GM10248 (cell line): ENCODE data around the gene TAAR2.
"Not testable (repeated sequence)": the region's sequence is repeated elsewhere in the genome, so short reads cannot be mapped to it uniquely, and the experiment has no call there.

Experiments used
- CTCF ChIA-PET: fragments of 300-600 bp; sonication (Branson Sonifier 250); formaldehyde crosslinking; extraction: SDS; loops from one replicate; lab custom pipeline; 2021; ENCODE audit warnings: antibody characterized with exemption; lab: Yijun Ruan, JAX
- POLR2A ChIA-PET: fragments of 350-650 bp; sonication (Branson Sonifier 250); formaldehyde crosslinking; extraction: SDS; loops from one replicate; lab custom pipeline; 2020; ENCODE audit warnings: antibody characterized with exemption; lab: Yijun Ruan, JAX
- DNase-seq: peaks from one replicate; pipeline ENCODE4 v3.0.0; 2012; ENCODE audit errors: extremely low spot score
- CTCF ChIP-seq: IDR thresholded peaks from 2 replicates; pipeline ENCODE4 v1.5.1; 2012; ENCODE audit warnings: mild to moderate bottlenecking, low read depth; ENCODE audit errors: extremely low read depth, missing control alignments, control extremely low read depth

TAAR2 gene

GRCh38 chr6:132648356-132648755 lies 24.3 kb upstream of the TAAR2 start:
- no peak for TF ChIP-seq CTCF
- DNase-seq, result peak; percentile 15
- ChIA-PET POLR2A (no interaction called here), CTCF (interaction anchor here (1.5 kb wide), 1 partner anchor 368 kb away, joined by 3 read pairs; no protein-coding TSS in a partner anchor)

GRCh38 chr6:132643547-132643946 lies 19.5 kb upstream of the TAAR2 start:
- DNase-seq, result no peak
- CTCF ChIA-PET, result no interaction called here
- POLR2A ChIA-PET, result no interaction called here
- no peak for TF ChIP-seq CTCF

- DNase-seq, POLR2A ChIA-PET: not testable (repeated sequence)
- CTCF ChIA-PET, result interaction anchor here (1.4 kb wide), 1 partner anchor 8 kb away, joined by 3 read pairs; no protein-coding TSS in a partner anchor
These were observed 13.1 kb upstream of the TAAR2 start for GRCh38 chr6:132637135-132637534.

- CTCF ChIA-PET, result interaction anchor here (1.4 kb wide), 1 partner anchor 10 kb away, joined by 3 read pairs; no protein-coding TSS in a partner anchor
- POLR2A ChIA-PET, result not testable (repeated sequence)
These were observed 11.8 kb upstream of the TAAR2 start for GRCh38 chr6:132635906-132636305.

GRCh38 chr6:132635288-132635687 lies 11.2 kb upstream of the TAAR2 start:
- DNase-seq, POLR2A ChIA-PET, CTCF ChIA-PET: not testable (repeated sequence)

More at GRCh38 chr6:132635906-132636305, 11.8 kb upstream of the TAAR2 start:
- DNase-seq, result not testable (repeated sequence)

- POLR2A ChIA-PET, result no interaction called here
- no peak for TF ChIP-seq CTCF
- no peak for DNase-seq
- CTCF ChIA-PET, result no interaction called here
These were observed 10.7 kb upstream of the TAAR2 start for GRCh38 chr6:132634796-132635195.

GRCh38 chr6:132633362-132633761 lies 9.3 kb upstream of the TAAR2 start:
- ChIA-PET POLR2A (no interaction called here), CTCF (no interaction called here)
- no peak for TF ChIP-seq CTCF
- DNase-seq, result no peak

- POLR2A ChIA-PET, result no interaction called here
- CTCF ChIA-PET, result no interaction called here
- no peak for TF ChIP-seq CTCF
- no peak for DNase-seq
These were observed 799 bp downstream of the TAAR2 start for GRCh38 chr6:132623106-132623845.
